Measurements from ENCODE around the gene CABP4.

The CABP4 gene

DNA sequence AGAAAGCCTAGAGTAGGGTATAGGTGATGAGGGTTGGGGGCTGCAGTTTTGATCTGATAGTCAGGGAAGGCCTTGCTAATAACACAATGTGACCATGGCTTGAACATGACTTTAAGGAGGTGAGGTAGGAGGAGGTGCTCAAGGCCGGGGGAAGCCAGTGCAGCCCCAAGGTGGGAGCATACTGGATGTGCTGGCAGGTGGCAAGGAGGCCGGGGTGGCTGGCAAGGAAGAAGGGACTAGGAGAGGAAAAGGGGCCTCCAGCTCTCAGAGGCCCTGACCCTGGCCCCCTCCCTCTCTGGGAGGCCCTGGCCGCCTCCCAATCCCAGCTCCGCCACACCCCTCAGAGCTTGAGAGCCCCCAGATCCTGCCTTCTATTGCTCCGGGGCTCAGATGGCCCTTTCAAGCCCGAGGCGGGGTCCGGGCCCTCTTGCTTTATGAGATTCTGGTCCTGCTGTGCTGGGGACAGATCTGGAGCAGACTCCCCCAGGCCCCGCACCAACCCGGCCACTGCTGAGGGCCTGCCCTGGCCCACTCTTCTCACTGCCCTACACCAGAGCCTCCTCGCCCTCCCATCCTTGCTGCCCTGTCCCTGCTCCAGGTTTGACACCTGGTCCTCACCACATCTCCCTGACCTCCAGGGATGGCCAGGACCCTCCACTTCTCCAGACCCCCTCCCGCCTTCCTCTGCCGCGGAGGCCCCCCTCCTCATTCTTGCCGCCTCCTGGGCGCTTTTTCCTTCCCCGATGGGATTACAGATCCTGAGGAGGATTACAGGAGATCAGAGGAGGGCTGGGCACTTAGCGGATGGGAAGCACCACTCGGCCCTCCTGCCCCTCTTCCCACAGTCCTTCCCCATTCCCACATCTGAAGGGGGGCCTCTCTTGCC, 48.2 kb downstream of the CABP4 start:
- peak overlapping the region; percentile 89; the same call in 1 of the 2 replicates for H3K4me3 ChIP-seq (replicated peaks; ENCODE audit: insufficient read depth, low read length)
- no peaks in the 10 kb centered on the region for H3K27me3 ChIP-seq (ENCODE audit: insufficient read depth, poor library complexity, severe bottlenecking)
- TF ChIP-seq SPI1 (IDR thresholded peaks at IDR 0.05; ENCODE audit: borderline replicate concordance, low read depth) (no peak), GABPA (IDR thresholded peaks at IDR 0.05; ENCODE audit: low read depth) (no peak), POLR2AphosphoS5 (IDR thresholded peaks at IDR 0.05; ENCODE audit: low read depth) (no peak)
- TF ChIP-seq, protein P1, sequence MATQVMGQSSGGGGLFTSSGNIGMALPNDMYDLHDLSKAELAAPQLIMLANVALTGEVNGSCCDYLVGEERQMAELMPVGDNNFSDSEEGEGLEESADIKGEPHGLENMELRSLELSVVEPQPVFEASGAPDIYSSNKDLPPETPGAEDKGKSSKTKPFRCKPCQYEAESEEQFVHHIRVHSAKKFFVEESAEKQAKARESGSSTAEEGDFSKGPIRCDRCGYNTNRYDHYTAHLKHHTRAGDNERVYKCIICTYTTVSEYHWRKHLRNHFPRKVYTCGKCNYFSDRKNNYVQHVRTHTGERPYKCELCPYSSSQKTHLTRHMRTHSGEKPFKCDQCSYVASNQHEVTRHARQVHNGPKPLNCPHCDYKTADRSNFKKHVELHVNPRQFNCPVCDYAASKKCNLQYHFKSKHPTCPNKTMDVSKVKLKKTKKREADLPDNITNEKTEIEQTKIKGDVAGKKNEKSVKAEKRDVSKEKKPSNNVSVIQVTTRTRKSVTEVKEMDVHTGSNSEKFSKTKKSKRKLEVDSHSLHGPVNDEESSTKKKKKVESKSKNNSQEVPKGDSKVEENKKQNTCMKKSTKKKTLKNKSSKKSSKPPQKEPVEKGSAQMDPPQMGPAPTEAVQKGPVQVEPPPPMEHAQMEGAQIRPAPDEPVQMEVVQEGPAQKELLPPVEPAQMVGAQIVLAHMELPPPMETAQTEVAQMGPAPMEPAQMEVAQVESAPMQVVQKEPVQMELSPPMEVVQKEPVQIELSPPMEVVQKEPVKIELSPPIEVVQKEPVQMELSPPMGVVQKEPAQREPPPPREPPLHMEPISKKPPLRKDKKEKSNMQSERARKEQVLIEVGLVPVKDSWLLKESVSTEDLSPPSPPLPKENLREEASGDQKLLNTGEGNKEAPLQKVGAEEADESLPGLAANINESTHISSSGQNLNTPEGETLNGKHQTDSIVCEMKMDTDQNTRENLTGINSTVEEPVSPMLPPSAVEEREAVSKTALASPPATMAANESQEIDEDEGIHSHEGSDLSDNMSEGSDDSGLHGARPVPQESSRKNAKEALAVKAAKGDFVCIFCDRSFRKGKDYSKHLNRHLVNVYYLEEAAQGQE (IDR thresholded peaks at IDR 0.05; ENCODE audit: insufficient replicate concordance, low read depth): no peak
- TF ChIP-seq, protein P2, sequence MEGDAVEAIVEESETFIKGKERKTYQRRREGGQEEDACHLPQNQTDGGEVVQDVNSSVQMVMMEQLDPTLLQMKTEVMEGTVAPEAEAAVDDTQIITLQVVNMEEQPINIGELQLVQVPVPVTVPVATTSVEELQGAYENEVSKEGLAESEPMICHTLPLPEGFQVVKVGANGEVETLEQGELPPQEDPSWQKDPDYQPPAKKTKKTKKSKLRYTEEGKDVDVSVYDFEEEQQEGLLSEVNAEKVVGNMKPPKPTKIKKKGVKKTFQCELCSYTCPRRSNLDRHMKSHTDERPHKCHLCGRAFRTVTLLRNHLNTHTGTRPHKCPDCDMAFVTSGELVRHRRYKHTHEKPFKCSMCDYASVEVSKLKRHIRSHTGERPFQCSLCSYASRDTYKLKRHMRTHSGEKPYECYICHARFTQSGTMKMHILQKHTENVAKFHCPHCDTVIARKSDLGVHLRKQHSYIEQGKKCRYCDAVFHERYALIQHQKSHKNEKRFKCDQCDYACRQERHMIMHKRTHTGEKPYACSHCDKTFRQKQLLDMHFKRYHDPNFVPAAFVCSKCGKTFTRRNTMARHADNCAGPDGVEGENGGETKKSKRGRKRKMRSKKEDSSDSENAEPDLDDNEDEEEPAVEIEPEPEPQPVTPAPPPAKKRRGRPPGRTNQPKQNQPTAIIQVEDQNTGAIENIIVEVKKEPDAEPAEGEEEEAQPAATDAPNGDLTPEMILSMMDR (IDR thresholded peaks at IDR 0.05; ENCODE audit: insufficient read depth, low read length): no peak
- no peak overlapping the region for H3K27ac ChIP-seq (replicated peaks)
- no peak for DNase-seq (ENCODE audit: low read depth in 1 of 2, low spot score in 1 of 2)

DNA sequence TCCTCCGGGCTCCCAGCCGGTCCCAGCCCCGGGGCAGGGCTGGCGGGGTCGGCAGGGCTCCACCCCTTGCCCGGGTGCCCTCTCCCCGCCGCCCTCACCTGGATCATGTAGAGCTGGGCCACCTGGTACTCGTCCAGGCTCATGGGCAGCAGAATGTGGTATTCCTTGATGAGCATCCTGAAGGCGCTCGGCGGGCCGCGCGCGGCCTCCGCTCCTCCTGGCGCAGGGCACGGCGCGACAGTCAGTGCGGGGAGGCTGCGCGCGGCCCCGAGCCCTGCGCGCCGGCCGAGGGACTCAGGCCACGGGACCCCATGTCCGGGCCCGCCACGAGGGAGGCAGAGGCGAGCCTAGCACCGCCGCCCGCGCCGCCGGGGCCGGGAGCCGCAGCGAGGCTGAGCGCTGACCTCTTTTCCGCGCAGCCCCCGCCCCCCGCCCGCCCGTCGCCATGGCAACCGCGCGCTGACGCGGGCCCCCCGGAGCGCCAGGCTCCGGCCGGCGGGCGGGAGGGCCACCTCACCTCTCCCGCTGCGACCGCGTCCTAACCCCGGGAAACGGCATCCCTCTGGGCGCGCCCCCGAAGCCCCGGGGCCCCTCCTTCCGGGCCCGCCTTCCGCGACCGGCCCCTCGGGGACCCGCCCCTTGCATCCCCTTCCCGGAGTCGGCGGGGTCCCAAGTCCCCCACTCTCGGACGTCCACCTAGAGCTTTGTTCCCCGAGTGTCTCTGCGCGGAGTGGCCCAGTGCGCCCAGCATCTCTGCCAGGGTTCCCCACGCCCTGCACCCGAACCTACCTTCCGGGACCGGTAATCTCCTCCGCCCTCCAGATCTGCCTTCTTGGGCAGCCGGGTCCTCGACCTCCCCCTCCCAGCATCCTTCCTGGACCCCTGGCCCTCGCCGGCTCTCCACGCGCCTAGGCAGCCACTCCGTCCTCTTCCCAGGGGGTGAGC, 49.1 kb downstream of the CABP4 start:
- no peak for DNase-seq (ENCODE audit: low read depth in 1 of 2, low spot score in 1 of 2)
- H3K27me3 ChIP-seq (ENCODE audit: insufficient read depth, poor library complexity, severe bottlenecking): no peaks in the 10 kb centered on the region
- peak overlapping the region; percentile 71 for H3K27ac ChIP-seq (replicated peaks)
- TF ChIP-seq, protein P2 (IDR thresholded peaks at IDR 0.05; ENCODE audit: insufficient read depth, low read length): no peak
- TF ChIP-seq POLR2AphosphoS5 (IDR thresholded peaks at IDR 0.05; ENCODE audit: low read depth) (no peak), SPI1 (IDR thresholded peaks at IDR 0.05; ENCODE audit: borderline replicate concordance, low read depth) (no peak)
- TF ChIP-seq, protein P1 (IDR thresholded peaks at IDR 0.05; ENCODE audit: insufficient replicate concordance, low read depth): no peak
- H3K4me3 ChIP-seq (replicated peaks; ENCODE audit: insufficient read depth, low read length): peak overlapping the region; percentile 89

DNA sequence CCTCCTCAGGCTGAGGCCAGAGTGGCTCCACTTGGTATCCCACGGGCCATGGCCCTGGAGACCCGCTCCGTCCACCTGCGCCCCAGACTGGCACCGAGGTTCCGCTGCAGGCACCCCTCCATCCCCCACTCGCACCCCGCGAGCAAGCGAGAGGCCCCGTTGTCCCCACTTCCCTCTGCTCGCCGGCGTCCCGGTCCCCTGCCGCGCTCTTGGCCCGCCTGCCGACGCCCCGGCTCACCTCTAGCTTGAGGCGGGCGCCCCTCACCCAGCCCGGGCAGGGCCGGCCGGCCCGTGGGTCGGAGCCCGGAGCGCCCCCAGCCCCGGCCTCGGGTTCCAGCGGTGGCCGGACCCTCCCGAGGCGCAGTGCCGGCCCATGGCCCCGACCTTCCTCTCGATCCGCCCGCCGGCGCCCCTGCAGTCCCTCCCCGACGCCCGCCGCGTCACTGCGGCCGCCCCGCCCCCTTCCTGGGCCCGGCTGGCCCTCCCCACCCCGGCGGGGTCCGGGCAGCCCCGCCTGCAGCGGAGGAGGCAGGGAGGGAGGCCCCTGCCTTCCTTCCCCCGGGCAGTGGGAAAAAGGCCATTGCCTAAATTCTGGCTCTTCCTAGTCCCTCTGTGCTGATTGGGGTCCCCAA, 49.9 kb downstream of the CABP4 start, which contains the start of gene PITPNM1:
Gene PITPNM1 (minus strand): TSS at position 414 of the 632 bp plus-strand sequence. CDS start 1,183 bp downstream, outside the sequence.
- peak; percentile 66 to 75 for DNase-seq (ENCODE audit: low read depth in 1 of 2, low spot score in 1 of 2)
- TF ChIP-seq GABPA (IDR thresholded peaks at IDR 0.05; ENCODE audit: low read depth) (no peak), POLR2AphosphoS5 (IDR thresholded peaks at IDR 0.05; ENCODE audit: low read depth) (no peak), SPI1 (IDR thresholded peaks at IDR 0.05; ENCODE audit: borderline replicate concordance, low read depth) (peak; percentile 67; the same call in 1 of the 2 replicates)
- Histone ChIP-seq H3K27ac (replicated peaks) (peak within 1 kb of the TSS; percentile 71), H3K27me3 (ENCODE audit: insufficient read depth, poor library complexity, severe bottlenecking) (no peaks in the 10 kb centered on the region), H3K4me3 (replicated peaks; ENCODE audit: insufficient read depth, low read length) (peak within 1 kb of the TSS; percentile 89)

All from HL-60 (cell line).